Activated T-cell treated with anti-CD3 and anti-CD28 coated beads for 1 hour (primary cell): ENCODE data around the gene SMYD3.

Source experiments
- DNase-seq: peaks from one replicate; pipeline ENCODE4 v3.0.0-alpha.2; 2020; ENCODE audit warnings: low read depth

The SMYD3 gene

GRCh38 chr1:245906207-245906606, 600.9 kb downstream of the SMYD3 start:
- no peak for DNase-seq

DNA sequence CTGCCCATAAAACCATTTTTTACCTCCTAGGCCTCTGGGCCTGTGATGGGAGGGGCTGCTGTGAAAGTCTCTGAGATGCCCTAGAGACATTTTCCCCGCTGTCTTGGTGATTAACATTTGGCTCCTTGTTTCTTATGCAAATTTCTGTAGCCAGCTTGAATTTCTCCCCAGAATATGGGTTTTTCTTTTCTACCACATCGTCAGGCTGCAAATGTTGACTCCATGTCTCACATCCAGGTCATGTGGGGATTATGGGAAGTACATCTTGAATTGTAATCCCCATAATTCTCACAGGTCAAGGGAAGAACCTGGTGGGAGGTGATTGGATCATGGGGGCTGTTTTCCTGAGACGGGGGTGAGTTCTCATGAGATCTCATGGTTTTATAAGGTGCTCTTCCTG, 603.2 kb downstream of the SMYD3 start:
- DNase-seq = no peak

- DNase-seq = no peak
These were observed 605.5 kb downstream of the SMYD3 start for GRCh38 chr1:245901565-245901964.

- DNase-seq = no peak
These were observed 606.0 kb downstream of the SMYD3 start for GRCh38 chr1:245901037-245901436.

- no peak for DNase-seq
These were observed 608.5 kb downstream of the SMYD3 start for GRCh38 chr1:245898581-245898980.

GRCh38 chr1:245896258-245896657, 610.8 kb downstream of the SMYD3 start:
- DNase-seq = no peak

DNA sequence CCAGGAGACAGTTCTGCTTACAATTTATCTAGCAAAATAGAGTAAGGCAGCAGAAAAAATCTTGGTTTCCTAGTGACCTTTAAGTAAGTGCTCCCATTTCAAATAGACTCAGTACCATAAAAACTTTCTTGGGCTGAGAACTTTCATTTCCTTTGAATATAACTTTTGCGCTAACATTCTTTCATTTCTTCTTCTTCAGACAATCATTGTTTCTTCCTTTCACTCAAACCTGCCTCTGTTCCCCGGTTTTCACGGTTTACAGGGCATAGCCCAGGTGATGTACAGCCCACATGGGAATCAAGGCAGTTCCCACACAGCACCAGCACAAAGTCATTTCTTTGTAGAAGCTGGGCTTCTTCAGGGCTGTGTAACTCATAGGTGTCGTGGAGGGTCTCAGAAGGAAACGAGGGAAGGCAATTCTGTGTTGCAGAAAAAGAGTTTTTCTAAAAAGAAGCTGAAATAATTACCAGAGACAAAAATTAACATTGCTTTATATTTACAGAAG, 611.6 kb downstream of the SMYD3 start:
- DNase-seq = no peak

GRCh38 chr1:245894843-245895242, 612.2 kb downstream of the SMYD3 start:
- no peak for DNase-seq

DNA sequence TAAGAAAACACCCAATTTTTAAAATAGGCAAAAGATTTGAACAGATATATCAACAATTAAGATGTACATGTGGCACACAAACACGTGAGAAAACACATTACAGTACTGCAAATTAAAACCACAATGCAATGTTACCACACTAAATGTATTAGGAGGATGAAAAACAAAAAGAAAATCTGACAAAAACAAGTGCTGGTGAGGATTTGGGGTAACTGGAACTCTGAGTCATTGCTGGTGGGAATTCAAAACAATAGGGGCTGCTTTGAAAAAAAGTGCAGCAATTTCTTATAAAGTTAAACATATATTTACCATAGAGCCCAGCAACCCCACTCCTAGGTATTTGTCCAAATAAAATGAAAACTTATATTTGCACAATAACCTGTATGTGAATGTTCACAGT, 614.1 kb downstream of the SMYD3 start:
- no peak for DNase-seq

- DNase-seq = no peak
These were observed 618.3 kb downstream of the SMYD3 start for GRCh38 chr1:245888809-245889208.

- no peak for DNase-seq
These were observed 619.2 kb downstream of the SMYD3 start for GRCh38 chr1:245887829-245888228.

- no peak for DNase-seq
These were observed 625.2 kb downstream of the SMYD3 start for GRCh38 chr1:245881767-245882391.

DNA sequence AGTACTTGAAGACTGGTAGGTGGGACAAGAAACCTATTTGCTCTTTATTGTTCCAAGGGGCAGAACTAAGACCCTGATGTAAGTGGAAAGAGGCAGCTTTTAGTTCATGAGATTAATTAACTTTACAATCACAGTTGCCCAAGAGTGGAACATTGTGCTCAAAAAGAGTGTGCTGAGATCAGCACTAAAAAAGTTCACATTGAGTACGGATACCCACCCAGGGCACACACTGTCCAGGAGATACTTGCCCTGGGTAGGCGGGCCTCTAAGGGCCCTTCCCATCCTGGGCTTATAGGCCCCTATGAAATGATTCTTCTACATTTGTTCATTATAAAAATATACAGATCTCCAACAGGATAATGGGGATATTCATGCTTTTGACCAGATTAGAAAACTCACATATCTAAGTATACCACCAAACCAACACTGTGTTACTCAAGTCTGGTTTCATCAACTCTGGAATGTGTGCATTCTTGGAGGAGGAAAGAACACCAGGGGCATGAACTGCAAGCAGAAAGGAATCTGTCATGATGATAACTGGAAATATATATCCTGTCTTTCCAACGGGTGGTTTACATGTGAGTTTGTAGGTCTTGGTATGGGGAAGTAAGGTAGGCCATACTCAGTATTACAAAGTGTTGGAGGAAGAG, 626.2 kb downstream of the SMYD3 start:
- no peak for DNase-seq

DNA sequence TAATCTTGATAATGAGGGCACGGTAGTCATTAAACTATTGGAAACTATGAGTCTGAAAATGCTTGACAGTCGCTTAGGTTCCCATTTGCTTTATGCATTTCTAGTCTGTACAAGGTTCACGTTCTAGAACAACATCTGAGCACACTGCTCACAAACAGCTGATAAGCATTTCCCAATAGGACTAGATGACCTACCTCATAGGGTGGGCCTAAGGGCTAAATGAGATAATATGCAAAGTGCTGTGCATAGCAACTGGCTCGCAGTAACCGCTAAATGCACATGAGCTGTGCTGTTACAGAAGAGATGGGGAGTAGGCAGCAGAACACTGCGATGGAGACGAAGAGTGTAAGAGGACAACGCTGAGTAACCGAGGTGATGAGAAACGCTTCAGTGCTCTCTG, 628.0 kb downstream of the SMYD3 start:
- no peak for DNase-seq

DNA sequence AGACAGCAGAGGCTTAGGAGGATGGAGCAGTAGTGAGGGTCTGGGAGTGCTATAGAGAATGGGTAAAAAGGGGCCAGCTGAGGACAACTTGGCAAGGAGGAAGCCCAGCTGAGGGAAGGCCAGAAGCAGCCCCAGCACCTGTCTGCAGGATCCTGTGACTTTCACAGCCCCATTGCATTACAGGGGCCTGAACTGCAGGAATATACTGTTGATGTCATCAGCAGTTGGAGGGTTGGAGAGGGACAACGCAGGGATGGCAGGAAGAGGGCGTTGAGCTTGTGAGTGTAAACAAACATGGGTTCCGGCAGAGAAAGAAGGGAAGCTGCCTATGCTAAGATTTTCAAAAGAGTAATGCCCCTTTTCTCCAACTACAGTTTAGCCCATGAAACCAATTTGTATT, 628.5 kb downstream of the SMYD3 start:
- DNase-seq = no peak

DNA sequence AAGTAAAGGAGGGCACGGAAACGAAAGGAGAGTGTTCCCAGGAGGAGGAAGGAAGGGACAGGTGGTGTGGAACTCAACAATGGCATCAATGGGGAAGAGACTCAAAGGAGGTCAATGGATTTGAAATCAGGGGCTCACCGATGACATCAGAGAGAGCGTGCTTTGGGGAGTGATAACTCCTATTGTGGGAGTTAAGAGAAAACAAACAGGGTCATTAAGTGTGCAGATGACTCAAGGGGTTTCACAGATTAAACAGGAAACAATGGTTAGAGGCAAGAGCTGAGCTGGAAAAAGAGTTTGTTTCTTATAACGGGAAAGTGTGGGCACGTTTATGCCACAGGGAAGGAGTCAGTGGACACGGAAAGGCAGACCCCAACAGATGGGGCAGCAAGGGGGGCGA, 629.1 kb downstream of the SMYD3 start:
- DNase-seq = no peak

GRCh38 chr1:245876586-245876985, 630.5 kb downstream of the SMYD3 start:
- DNase-seq = no peak

- no peak for DNase-seq
These were observed 631.4 kb downstream of the SMYD3 start for GRCh38 chr1:245875581-245876261.

DNA sequence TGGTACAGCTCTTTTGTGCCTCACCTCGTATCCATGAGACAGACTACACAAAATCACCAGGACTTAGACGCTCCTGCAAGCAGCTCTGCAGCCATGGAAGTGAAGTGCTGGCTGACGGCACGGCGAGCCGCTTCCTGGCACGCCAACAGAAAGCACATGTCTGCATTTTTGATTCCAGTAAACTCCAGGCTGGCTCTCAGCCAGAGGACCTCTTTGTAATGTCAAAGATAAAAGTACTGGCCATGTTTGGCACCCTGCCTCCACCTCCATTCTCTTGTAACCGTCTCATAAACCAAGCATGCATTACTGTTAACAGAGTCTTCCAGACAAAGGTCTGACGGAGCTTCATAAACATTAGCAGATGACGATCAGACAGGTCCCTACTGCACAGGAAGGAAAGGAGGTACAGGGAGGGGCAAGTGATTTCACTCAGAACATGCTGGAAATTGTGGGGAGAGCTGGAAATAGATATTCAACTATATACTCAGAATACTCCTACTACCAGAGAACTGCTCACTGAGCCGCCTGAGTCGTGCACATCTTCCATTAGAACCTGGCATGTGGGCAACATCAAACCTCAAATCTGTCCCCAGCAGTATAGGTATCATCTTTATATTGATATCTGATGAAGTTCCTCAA, 632.0 kb downstream of the SMYD3 start:
- DNase-seq = no peak

- no peak for DNase-seq
These were observed 633.0 kb downstream of the SMYD3 start for GRCh38 chr1:245873883-245874671.

- no peak for DNase-seq
These were observed 634.0 kb downstream of the SMYD3 start for GRCh38 chr1:245873068-245873467.

GRCh38 chr1:245872475-245872874, 634.6 kb downstream of the SMYD3 start:
- DNase-seq = no peak
